Neural crest cell (in vitro differentiated cells): ENCODE results near the gene ST6GALNAC4. TPM values are rescaled to one million over a fixed set of nuclear protein-coding genes. Genes with fewer than 3 reads are reported as not detected.
A peak's percentile ranks its signal among the peaks of the same experiment; 100 is the strongest.

Experiments used
- DNase-seq: peaks from one replicate; pipeline ENCODE4 v3.0.0; 2021; ENCODE audit warnings: low read depth, mixed read lengths, low spot score
- H3K27ac Mint-ChIP-seq: one replicate; pipeline ENCODE4 v1.8.0; 2021; ENCODE audit warnings: mild to moderate bottlenecking, mixed read lengths; ENCODE audit not compliant: unreplicated experiment
- H3K27me3 Mint-ChIP-seq: 2 replicates; pipeline ENCODE4 v1.8.0; 2021; ENCODE audit warnings: low read depth, mild to moderate bottlenecking, mixed read lengths
- H3K36me3 Mint-ChIP-seq: 2 replicates; pipeline ENCODE4 v1.8.0; 2021; ENCODE audit warnings: low read depth, mild to moderate bottlenecking, mixed read lengths
- H3K4me1 Mint-ChIP-seq: 2 replicates; pipeline ENCODE4 v1.8.0; 2021; ENCODE audit warnings: mixed read lengths
- H3K4me3 Mint-ChIP-seq: one replicate; pipeline ENCODE4 v1.8.0; 2021; ENCODE audit warnings: mild to moderate bottlenecking, mixed read lengths
- H3K9me3 Mint-ChIP-seq: 2 replicates; pipeline ENCODE4 v1.8.0; 2021; ENCODE audit warnings: mixed read lengths
- CTCF ChIP-seq: fragments of 200-600 bp; sonication (generic); conservative IDR thresholded peaks from 2 replicates; pipeline ENCODE4 v1.5.0; 2021; ENCODE audit warnings: antibody characterized with exemption, mild to moderate bottlenecking
- long read RNA-seq: library from polyadenylated mRNA; unstranded; transcript quantifications from one replicate; pipeline ENCODE4 v2.0.0, GENCODE V29; 2020
- total RNA-seq: library from RNA; stranded (reverse); gene quantifications from 2 replicates; pipeline ENCODE4 v1.2.1, GENCODE V29; 2021

Gene ST6GALNAC4
- 12.6 and 14.5 TPM in 2 replicates for total RNA-seq
- long read RNA-seq = 0 reads

DNA sequence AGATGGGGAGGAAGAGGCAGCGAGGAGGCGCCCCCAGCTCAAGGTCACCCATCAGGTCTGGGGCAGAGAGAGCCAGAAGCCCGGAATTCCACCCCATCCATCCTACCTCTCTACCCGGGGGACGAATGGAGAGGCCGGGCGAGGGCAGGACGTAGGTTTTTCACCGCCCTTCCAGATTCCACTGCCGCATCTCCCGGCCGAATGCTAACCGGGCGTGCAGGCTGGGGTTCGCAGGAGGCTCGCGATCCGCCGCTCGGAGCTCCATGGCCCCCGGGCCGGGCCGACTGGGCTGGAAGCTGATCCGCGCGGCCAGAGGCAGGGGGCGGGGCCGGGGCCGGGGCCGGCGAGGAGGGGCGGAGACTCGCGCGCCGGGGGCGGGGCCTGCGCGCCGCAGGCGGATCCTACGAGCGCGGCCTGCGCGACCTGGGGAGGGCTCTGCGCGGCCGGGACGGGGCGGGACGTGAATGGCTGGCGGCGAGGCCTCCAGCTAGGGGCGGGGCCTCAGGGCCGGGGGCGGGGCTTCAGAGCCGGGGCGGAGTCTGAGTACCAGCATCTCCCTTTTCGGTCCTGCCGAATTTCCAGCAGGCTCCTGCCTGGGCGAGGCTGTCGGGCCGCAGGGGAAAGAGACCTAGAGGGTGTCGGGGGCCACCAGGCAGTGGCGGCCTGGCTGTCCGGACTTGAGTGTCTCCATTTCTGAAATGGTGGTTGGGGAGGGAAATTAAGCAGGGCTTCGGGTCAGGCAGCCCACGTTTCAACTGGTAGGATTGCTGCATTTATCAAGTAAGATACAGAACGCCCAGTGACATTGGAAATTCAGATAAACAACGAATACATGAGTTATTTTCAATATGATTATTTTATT, at the start of gene ST6GALNAC4:
TSS of gene ST6GALNAC4 (minus strand) at position 322 of the 862 bp plus-strand sequence. CDS start 622 bp downstream, outside the sequence.
- TF ChIP-seq CTCF = no peak
- H3K36me3 Mint-ChIP-seq = no peaks in the 10 kb centered on the region
- H3K27ac Mint-ChIP-seq = peak within 1 kb of the TSS; percentile 50
- DNase-seq = peak; percentile 88
- H3K27me3 Mint-ChIP-seq = peaks cover 8% of the 10 kb centered on the region
- H3K9me3 Mint-ChIP-seq = no peaks in the 10 kb centered on the region
- H3K4me1 Mint-ChIP-seq = peaks cover 8% of the 10 kb centered on the region
- peak within 1 kb of the TSS; percentile 80 for H3K4me3 Mint-ChIP-seq

DNA sequence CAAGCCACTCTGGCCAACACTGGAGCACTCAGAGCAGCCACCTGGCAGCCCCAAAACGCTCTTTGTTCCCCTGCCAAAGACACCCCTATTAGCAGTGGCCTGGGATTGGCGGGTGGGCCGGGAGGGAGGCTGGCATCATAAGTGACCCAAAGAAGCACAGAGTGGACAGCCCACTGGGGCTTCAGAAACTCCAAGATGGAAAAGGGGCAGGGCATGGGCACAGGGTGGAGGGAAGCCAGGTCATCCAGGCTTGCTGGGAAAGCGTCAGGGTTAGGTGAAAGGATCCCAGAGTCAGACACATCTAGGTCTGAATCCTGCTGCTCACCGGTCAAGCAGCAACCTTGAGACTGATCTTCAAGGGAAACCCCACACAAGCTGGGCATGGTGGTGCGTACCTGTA, 49.1 kb upstream of the ST6GALNAC4 start:
- H3K4me1 Mint-ChIP-seq = peaks cover 27% of the 10 kb centered on the region
- no peaks in the 10 kb centered on the region for H3K36me3 Mint-ChIP-seq
- TF ChIP-seq CTCF = no peak
- H3K27ac Mint-ChIP-seq = no peak overlapping the region
- no peaks in the 10 kb centered on the region for H3K9me3 Mint-ChIP-seq
- no peak overlapping the region for H3K4me3 Mint-ChIP-seq
- DNase-seq = no peak
- no peaks in the 10 kb centered on the region for H3K27me3 Mint-ChIP-seq

GRCh38 chr9:127963359-127964064, 46.7 kb upstream of the ST6GALNAC4 start:
- Mint-ChIP-seq H3K36me3 (no peaks in the 10 kb centered on the region), H3K9me3 (no peaks in the 10 kb centered on the region), H3K4me3 (no peak overlapping the region), H3K4me1 (peaks cover 32% of the 10 kb centered on the region), H3K27me3 (no peaks in the 10 kb centered on the region), H3K27ac (peak overlapping the region; percentile 84)
- no peak for DNase-seq
- TF ChIP-seq CTCF = no peak

DNA sequence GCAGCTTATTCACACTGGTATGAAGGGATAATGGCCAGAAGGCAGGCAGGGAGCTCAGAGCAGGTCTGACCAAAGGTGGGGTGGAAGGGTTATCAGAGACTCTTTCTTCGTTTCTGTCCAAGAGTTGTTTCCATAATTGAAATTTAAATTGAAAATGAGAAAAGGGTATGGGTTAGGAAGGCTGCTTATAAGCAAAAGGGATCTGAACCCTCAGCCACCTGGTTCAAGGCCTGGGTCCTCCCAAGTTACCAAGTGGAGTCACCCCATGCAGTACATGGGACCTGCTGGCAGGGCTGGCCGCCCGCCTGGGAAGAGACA, 46.2 kb upstream of the ST6GALNAC4 start:
- Mint-ChIP-seq H3K27ac (peak overlapping the region; percentile 67), H3K4me1 (peaks cover 30% of the 10 kb centered on the region), H3K9me3 (no peaks in the 10 kb centered on the region), H3K36me3 (no peaks in the 10 kb centered on the region), H3K27me3 (no peaks in the 10 kb centered on the region), H3K4me3 (no peak overlapping the region)
- DNase-seq = no peak
- TF ChIP-seq CTCF = no peak

DNA sequence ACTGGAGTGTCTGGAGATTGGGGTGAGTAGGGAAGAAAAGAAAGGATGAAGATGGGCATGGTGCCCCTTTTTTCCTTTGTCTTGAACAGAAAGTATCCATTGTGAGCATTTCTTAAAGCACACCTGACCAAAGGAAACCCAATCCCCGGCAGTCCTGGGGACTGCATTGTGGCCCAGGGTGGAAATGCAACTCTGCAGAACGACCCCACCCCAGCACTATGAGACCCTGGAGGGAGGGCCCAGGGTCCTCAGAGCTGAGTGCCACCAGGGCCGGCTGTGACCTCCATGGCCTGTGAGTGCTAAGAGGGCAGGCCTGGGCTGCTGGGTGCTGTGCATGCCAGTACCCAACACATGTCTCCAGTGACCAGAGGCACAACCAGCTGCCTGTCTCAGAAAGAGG, 45.4 kb upstream of the ST6GALNAC4 start:
- TF ChIP-seq CTCF = no peak
- Mint-ChIP-seq H3K9me3 (no peaks in the 10 kb centered on the region), H3K27ac (no peak overlapping the region), H3K36me3 (no peaks in the 10 kb centered on the region), H3K4me3 (no peak overlapping the region), H3K4me1 (peaks cover 33% of the 10 kb centered on the region), H3K27me3 (no peaks in the 10 kb centered on the region)
- DNase-seq = no peak
